HG03097 (cell line): ENCODE results near the gene STX8.

ENCODE experiments used
- ATAC-seq: cut with Tn5 transposase; IDR thresholded peaks from one replicate; pipeline ENCODE4 v1.9.1; 2021; ENCODE audit not compliant: unreplicated experiment, low FRiP score

STX8 gene

GRCh38 chr17:9321890-9322289 is 253.7 kb downstream of the STX8 start:
- ATAC-seq = no peak

GRCh38 chr17:9315360-9315759 is 260.3 kb downstream of the STX8 start:
- ATAC-seq = no peak

GRCh38 chr17:9313346-9313745 is 262.3 kb downstream of the STX8 start:
- no peak for ATAC-seq

GRCh38 chr17:9309216-9309615 is 266.4 kb downstream of the STX8 start:
- no peak for ATAC-seq

- no peak for ATAC-seq
Observed at GRCh38 chr17:9308069-9308468, 267.6 kb downstream of the STX8 start.

- ATAC-seq = no peak
Observed at GRCh38 chr17:9307313-9307998, 268.2 kb downstream of the STX8 start.

GRCh38 chr17:9306086-9306485 is 269.5 kb downstream of the STX8 start:
- no peak for ATAC-seq

GRCh38 chr17:9299695-9300094 is 275.9 kb downstream of the STX8 start:
- no peak for ATAC-seq

GRCh38 chr17:9298776-9299295 is 276.8 kb downstream of the STX8 start:
- ATAC-seq = no peak

GRCh38 chr17:9298135-9298534 is 277.5 kb downstream of the STX8 start:
- no peak for ATAC-seq

- no peak for ATAC-seq
Observed at GRCh38 chr17:9294661-9295210, 280.9 kb downstream of the STX8 start.

GRCh38 chr17:9292561-9292941 is 283.1 kb downstream of the STX8 start:
- no peak for ATAC-seq

- ATAC-seq = no peak
Observed at GRCh38 chr17:9291912-9292560, 283.6 kb downstream of the STX8 start.

- no peak for ATAC-seq
Observed at GRCh38 chr17:9290226-9290613, 285.4 kb downstream of the STX8 start.

- ATAC-seq = no peak
Observed at GRCh38 chr17:9287306-9287705, 288.3 kb downstream of the STX8 start.

GRCh38 chr17:9286434-9286833 is 289.2 kb downstream of the STX8 start:
- ATAC-seq = no peak

GRCh38 chr17:9285602-9286427 is 289.8 kb downstream of the STX8 start:
- ATAC-seq = no peak

GRCh38 chr17:9284884-9285283 is 290.7 kb downstream of the STX8 start:
- ATAC-seq = no peak

- no peak for ATAC-seq
Observed at GRCh38 chr17:9283909-9284308, 291.7 kb downstream of the STX8 start.

GRCh38 chr17:9279893-9280292 is 295.7 kb downstream of the STX8 start:
- ATAC-seq = no peak

GRCh38 chr17:9274973-9275372 is 300.6 kb downstream of the STX8 start:
- no peak for ATAC-seq
